Endothelial cell of umbilical vein (primary cell): ENCODE data around the gene AJM1. TPM values are rescaled to one million over a fixed set of nuclear protein-coding genes. Genes with fewer than 3 reads are reported as not detected.

Source experiments
- BruUV-seq: library from RNA; stranded (reverse); fragments of 400-500 nt; replicated peaks from 2 replicates; lab custom pipeline; 2021; lab: Mats Ljungman, UMichigan
- CTCF ChIA-PET: fragments of 300-600, 350-600 bp; sonication (Branson Sonifier 250); formaldehyde crosslinking; loops from one replicate; lab custom pipeline; 2021; ENCODE audit warnings: antibody characterized with exemption, inconsistent platforms; lab: Charles Lee
- POLR2A ChIA-PET: fragments of 300-600, 350-600 bp; sonication (Branson Sonifier 250); formaldehyde crosslinking; loops from one replicate; lab custom pipeline; 2021; ENCODE audit warnings: antibody characterized with exemption, inconsistent platforms; lab: Charles Lee
- DNase-seq: peaks from one replicate; pipeline ENCODE4 v3.0.0-alpha.2; 2011; ENCODE audit warnings: low read depth, low spot score
- FAIRE-seq: peaks from 2 replicates; lab custom pipeline; 2011; peaks lifted over from hg19 to GRCh38; lab: Jason Lieb, UNC
- H2AFZ ChIP-seq: 2 replicates; pipeline ENCODE4 v1.6.0; 2012; ENCODE audit warnings: low read depth, low read length, control low read depth, inconsistent platforms
- H3K27ac ChIP-seq: 2 replicates; pipeline ENCODE4 v1.5.1; 2011; ENCODE audit warnings: low read depth, mild to moderate bottlenecking, control low read depth, low read length, moderate library complexity; ENCODE audit not compliant: insufficient read depth
- H3K27me3 ChIP-seq, 2 experiments: 2 replicates each; pipeline versions ENCODE4 v1.6.0 to v1.6.1; 2011; ENCODE audit warnings: low read length in 2 of 2, mixed read lengths in 1 of 2; ENCODE audit not compliant: control insufficient read depth in 2 of 2, insufficient read depth in 2 of 2
- H3K36me3 ChIP-seq, 2 experiments: 2 replicates in 1 of 2; 3 replicates in 1 of 2; pipeline ENCODE4 v1.5.1; 2011; ENCODE audit warnings: low read length in 2 of 2, mild to moderate bottlenecking in 1 of 2, moderate library complexity in 1 of 2; ENCODE audit not compliant: control insufficient read depth in 2 of 2, insufficient read depth in 2 of 2; ENCODE audit errors: extremely low read depth in 1 of 2
- H3K4me1 ChIP-seq: 3 replicates; pipeline ENCODE4 v1.5.1; 2011; ENCODE audit warnings: mild to moderate bottlenecking, low read length; ENCODE audit not compliant: control insufficient read depth, insufficient read depth; ENCODE audit errors: extremely low read depth
- H3K4me2 ChIP-seq: 2 replicates; pipeline ENCODE4 v1.6.1; 2011; ENCODE audit warnings: low read length, control low read depth, mixed read lengths; ENCODE audit not compliant: insufficient read depth
- H3K4me3 ChIP-seq, 3 experiments: fragments of 200-600 bp in 1 of 3; sonication (generic), shearing (Covaris generic) in 1 of 3; replicated peaks in 1 of 3; 2 replicates each; pipeline ENCODE4 v1.5.1; 2011 to 2016; ENCODE audit warnings: control low read depth in 3 of 3, low read length in 3 of 3, mild to moderate bottlenecking in 2 of 3, inconsistent platforms in 1 of 3, low read depth in 1 of 3, moderate library complexity in 1 of 3; ENCODE audit not compliant: insufficient read depth in 1 of 3
- H3K79me2 ChIP-seq: 2 replicates; pipeline ENCODE4 v1.6.0; 2012; ENCODE audit warnings: low read length, inconsistent platforms; ENCODE audit not compliant: control insufficient read depth, insufficient read depth
- H3K9ac ChIP-seq: replicated peaks from 2 replicates; pipeline ENCODE3; 2011; ENCODE audit warnings: low read length, control low read depth; ENCODE audit not compliant: insufficient read depth; ENCODE audit errors: extremely low read depth
- H3K9me1 ChIP-seq: replicated peaks from 3 replicates; pipeline ENCODE4 v1.6.0; 2011; ENCODE audit warnings: mild to moderate bottlenecking, low read length; ENCODE audit not compliant: control insufficient read depth, insufficient read depth; ENCODE audit errors: extremely low read depth
- H3K9me3 ChIP-seq: replicated peaks from 2 replicates; pipeline ENCODE4 v1.5.1; 2012; ENCODE audit warnings: low read length, inconsistent platforms; ENCODE audit not compliant: control insufficient read depth, insufficient read depth
- H4K20me1 ChIP-seq: replicated peaks from 2 replicates; pipeline ENCODE3; 2011; ENCODE audit warnings: mild to moderate bottlenecking, low read length; ENCODE audit not compliant: control insufficient read depth, insufficient read depth; ENCODE audit errors: extremely low read depth
- EZH2 ChIP-seq: IDR thresholded peaks from 2 replicates; pipeline ENCODE4 v1.6.1; 2012; ENCODE audit warnings: borderline replicate concordance, low read depth, mild to moderate bottlenecking, moderate library complexity, low read length, inconsistent platforms; ENCODE audit not compliant: severe bottlenecking
- POLR2A ChIP-seq: IDR thresholded peaks from 2 replicates; pipeline ENCODE4 v1.6.1; 2012; ENCODE audit warnings: low read depth, mild to moderate bottlenecking, control low read depth, low read length
- POLR2AphosphoS5 ChIP-seq: IDR thresholded peaks from 2 replicates; pipeline ENCODE4 v1.6.1; 2012; ENCODE audit warnings: low read depth, mild to moderate bottlenecking, control low read depth, low read length, moderate library complexity; ENCODE audit not compliant: insufficient read depth
- dilution Hi-C: fragments of 300-500 bp; cut with MboI; formaldehyde crosslinking; loops from one replicate; pipeline ENCODE4 v1.15.0; 2019; ENCODE audit warnings: low sequenced_read_pairs; ENCODE audit not compliant: extremely low pct_ligation_motif_present
- intact Hi-C: fragments of 100-400 bp; cut with micrococcal nuclease; formaldehyde crosslinking; loops from one replicate; pipeline ENCODE4 v1.10.0; 2022
- polyA plus RNA-seq, 4 experiments: library from polyadenylated mRNA; depleted of rRNA in 3 of 4; stranded (reverse) in 3 of 4; unstranded in 1 of 4; fragments of >200 nt; gene quantifications; 2 replicates each; pipeline versions ENCODE4 v1.2.1 to v1.2.3, GENCODE V29; 2011 to 2012; ENCODE audit warnings: missing spikeins in 1 of 4
- total RNA-seq: library from RNA; stranded (reverse); gene quantifications from 2 replicates; pipeline ENCODE4 v1.2.3, GENCODE V29; 2021

Gene AJM1
- total and polyA plus RNA-seq, 2 donors (not counting 3 experiments of a cell fraction or from before 2014, with no cell fraction given) = 0.30 to 1.3 TPM

- Histone ChIP-seq H3K27ac (peak within 1 kb of the TSS; percentile 59), H2AFZ (peak within 1 kb of the TSS; percentile 71), H3K9me3 (no peaks in the 10 kb centered on the region), H3K9ac (peak within 1 kb of the TSS; percentile 80), H3K79me2 (peaks cover 37% of the 10 kb centered on the region), H3K4me3 (peak within 1 kb of the TSS; percentile 78 to 98 (median 90)), H3K4me1 (peaks cover 15% of the 10 kb centered on the region), H3K27me3 (peaks cover 0 to under 1% of the 10 kb centered on the region in 2 experiments), H3K36me3 (peaks cover 0 to under 1% of the 10 kb centered on the region in 2 experiments), H4K20me1 (no peaks in the 10 kb centered on the region), H3K9me1 (no peaks in the 10 kb centered on the region), H3K4me2 (peak within 1 kb of the TSS; percentile 70)
- ChIA-PET POLR2A (interaction anchor here (1.0 kb wide), 1 partner anchor 13 kb away, joined by 7 read pairs; no protein-coding TSS in a partner anchor), CTCF (interaction anchor here (0.9 to 3.7 kb wide), 8 partner anchors 15 to 242 kb away, joined by 3 to 13 read pairs (median 4); partner anchors contain the start of genes AJM1, FBXW5 and TMEM141)
- peak; percentile 94 for TF ChIP-seq POLR2A
- TF ChIP-seq EZH2 = no peak
- TF ChIP-seq POLR2AphosphoS5 = peak; percentile 89
- intact Hi-C loops (loop anchor here (1.0 to 5.0 kb wide), 2 partner anchors 35 to 137 kb away; partner anchors contain the start of genes AJM1 and FBXW5), dilution Hi-C loops (loop anchor here (25.0 kb wide), 1 partner anchor 130 kb away; the partner anchor contains the start of genes C8G and FBXW5)
- DNase-seq = peak; percentile 80
- TSS peak; percentile 43 for BruUV-seq
- peak; percentile 78 for FAIRE-seq
These were observed 34.8 kb upstream of the AJM1 start, which contains the start of gene RABL6 for GRCh38 chr9:136807281-136808074. TSS of gene RABL6 (plus strand) at chr9:136807948. CDS start at chr9:136808197, 249 bp downstream.
